ENCODE measurements around the gene XPC.
"Not testable (repeated sequence)": the region's sequence is repeated elsewhere in the genome, so short reads cannot be mapped to it uniquely, and the experiment has no call there.

XPC gene

GRCh38 chr3:14178247-14179113 is at the start of gene XPC, which contains the start of gene LSM3:
Gene XPC, minus strand, starts transcription at chr3:14178601. Its CDS starts 33 bp downstream, at chr3:14178568.
Gene LSM3, plus strand, starts transcription at chr3:14178817. Its CDS starts 44 bp downstream, at chr3:14178861.
- intact Hi-C loops (cut with DNase I; ENCODE audit: low total_unique reads), result loop anchor here (2.0 to 5.0 kb wide), 3 partner anchors 36 to 281 kb away; partner anchors contain the start of genes CHCHD4 and TMEM43

GRCh38 chr3:14227856-14228255 is 49.5 kb upstream of the XPC start:
- no peak overlapping the region for H3K27ac ChIP-seq
- peaks cover 0 to 14% of the 10 kb centered on the region in 2 donors for H3K27me3 ChIP-seq
- H3K4me1 ChIP-seq, result no peaks in the 10 kb centered on the region
- H3K4me3 ChIP-seq, result no peak overlapping the region
- DNase-seq, result no peak
- H3K36me3 ChIP-seq, result no peaks in the 10 kb centered on the region
- no peak for TF ChIP-seq CTCF (IDR thresholded peaks at IDR 0.05)
- H3K9me3 ChIP-seq, result no peaks in the 10 kb centered on the region
- intact Hi-C loops (cut with DNase I; ENCODE audit: low total_unique reads), result no loop called here

More at GRCh38 chr3:14178247-14179113, at the start of gene XPC, which contains the start of gene LSM3:
- Histone ChIP-seq H3K9me3 (no peaks in the 10 kb centered on the region), H3K27me3 (no peaks in the 10 kb centered on the region), H3K4me3 (peak within 1 kb of the TSS; percentile 93), H3K4me1 (peaks cover 0 to 40% (median 26%) of the 10 kb centered on the region in 4 donors), H3K27ac (peak within 1 kb of the TSS; percentile 99), H3K36me3 (peaks cover 15 to 20% (median 18%) of the 10 kb centered on the region in 3 donors)
- DNase-seq, result peak; percentile 96 to 98
- no peak for TF ChIP-seq CTCF (IDR thresholded peaks at IDR 0.05)

- H3K36me3 ChIP-seq; H3K9me3 ChIP-seq; intact Hi-C loops (cut with DNase I; ENCODE audit: low total_unique reads); H3K27me3 ChIP-seq; DNase-seq; H3K4me1 ChIP-seq; H3K4me3 ChIP-seq; H3K27ac ChIP-seq: not testable (repeated sequence)
Observed at GRCh38 chr3:14226351-14226750, 48.0 kb upstream of the XPC start.

GRCh38 chr3:14225421-14225820 is 47.0 kb upstream of the XPC start:
- Histone ChIP-seq H3K27ac (no peak overlapping the region), H3K9me3 (peaks cover 0 to 15% (median 0%) of the 10 kb centered on the region in 3 donors), H3K4me3 (no peak overlapping the region), H3K27me3 (peaks cover 0 to 6% of the 10 kb centered on the region in 2 donors), H3K4me1 (no peaks in the 10 kb centered on the region), H3K36me3 (no peaks in the 10 kb centered on the region)
- no peak for TF ChIP-seq CTCF (IDR thresholded peaks at IDR 0.05)
- no peak for DNase-seq
- intact Hi-C loops (cut with DNase I; ENCODE audit: low total_unique reads), result no loop called here

GRCh38 chr3:14224895-14225294 is 46.5 kb upstream of the XPC start:
- no peaks in the 10 kb centered on the region for H3K4me1 ChIP-seq
- no peak for DNase-seq

More at GRCh38 chr3:14224895-14225294, 46.5 kb upstream of the XPC start:
- intact Hi-C loops (cut with DNase I; ENCODE audit: low total_unique reads), result no loop called here
- peaks cover 0 to 6% of the 10 kb centered on the region in 2 donors for H3K27me3 ChIP-seq
- peaks cover 0 to 15% (median 0%) of the 10 kb centered on the region in 3 donors for H3K9me3 ChIP-seq
- H3K4me3 ChIP-seq, result no peak overlapping the region
- H3K27ac ChIP-seq, result no peak overlapping the region
- no peaks in the 10 kb centered on the region for H3K36me3 ChIP-seq
- no peak for TF ChIP-seq CTCF (IDR thresholded peaks at IDR 0.05)
